HepG2 (cell line): Measurements from ENCODE around the gene LPO. TPM values are rescaled to one million over a fixed set of nuclear protein-coding genes. Genes with fewer than 3 reads are reported as not detected.

Experiments used
- ATAC-seq: fragments of 200-7000 bp; cut with Tn5 transposase; 3 replicates; pipeline ENCODE4 v1.9.1; 2020; ENCODE audit warnings: mild to moderate bottlenecking, moderate library complexity
- BruUV-seq: library from RNA; stranded (reverse); fragments of 400-500 nt; replicated peaks from 2 replicates; lab custom pipeline; 2021; lab: Mats Ljungman, UMichigan
- CTCF ChIA-PET: fragments of 300-600 bp; formaldehyde crosslinking; extraction: SDS; loops from one replicate; lab custom pipeline; 2021; ENCODE audit warnings: low total read pairs, inconsistent platforms, low intra/inter-chr PET ratio; lab: Yijun Ruan, JAX
- POLR2A ChIA-PET: fragments of 350-600 bp; sonication (Branson Sonifier 250); formaldehyde crosslinking; loops from one replicate; lab custom pipeline; 2020; ENCODE audit warnings: antibody characterized with exemption, inconsistent platforms; lab: Yijun Ruan, JAX
- DNase-seq: peaks from one replicate; pipeline ENCODE4 v3.0.0-alpha.2; 2015; ENCODE audit warnings: low spot score
- FAIRE-seq: peaks from 3 replicates; lab custom pipeline; 2011; peaks lifted over from hg19 to GRCh38; lab: Jason Lieb, UNC
- H2AFZ ChIP-seq: one replicate; pipeline ENCODE4 v1.6.1; 2011; ENCODE audit warnings: low read length, inconsistent platforms
- H3K27ac ChIP-seq: fragments of 300-600 bp; 3 replicates; pipeline ENCODE4 v1.8.0; 2011; ENCODE audit warnings: mixed run types, mild to moderate bottlenecking, mixed read lengths, low read length, inconsistent platforms; ENCODE audit not compliant: insufficient read depth; ENCODE audit errors: extremely low read length
- H3K27me3 ChIP-seq, 2 experiments: fragments of 200-600 bp in 1 of 2; 2 replicates in 1 of 2; 3 replicates in 1 of 2; pipeline versions ENCODE4 v1.6.0 to v1.8.0; 2011; ENCODE audit warnings: low read length in 2 of 2, mild to moderate bottlenecking in 2 of 2, moderate library complexity in 2 of 2, inconsistent platforms in 1 of 2; ENCODE audit not compliant: insufficient read depth in 2 of 2, control insufficient read depth in 1 of 2
- H3K36me3 ChIP-seq, 2 experiments: fragments of 200-600 bp in 1 of 2; replicated peaks in 1 of 2; 2 replicates in 1 of 2; 3 replicates in 1 of 2; pipeline versions ENCODE4 v1.5.1 to v1.8.0; 2011; ENCODE audit warnings: low read length in 2 of 2, inconsistent platforms in 1 of 2; ENCODE audit not compliant: insufficient read depth in 2 of 2, control insufficient read depth in 1 of 2
- H3K4me1 ChIP-seq: 2 replicates; pipeline ENCODE4 v1.5.1; 2012; ENCODE audit warnings: low read length, inconsistent platforms; ENCODE audit not compliant: insufficient read depth
- H3K4me2 ChIP-seq: 2 replicates; pipeline ENCODE4 v1.6.0; 2011; ENCODE audit warnings: low read depth, low read length, inconsistent platforms
- H3K4me3 ChIP-seq, 3 experiments: fragments of 200-600 bp in 1 of 3; sonication (generic), shearing (Covaris generic) in 1 of 3; replicated peaks in 1 of 3; 2 replicates each; pipeline ENCODE4 v1.5.1; 2011 to 2016; ENCODE audit warnings: low read length in 3 of 3, inconsistent platforms in 2 of 3, low read depth in 2 of 3, mild to moderate bottlenecking in 2 of 3, control low read depth in 1 of 3, mixed read lengths in 1 of 3; ENCODE audit not compliant: insufficient read depth in 1 of 3
- H3K79me2 ChIP-seq: one replicate; pipeline ENCODE4 v1.6.1; 2011; ENCODE audit warnings: low read length, inconsistent platforms; ENCODE audit not compliant: insufficient read depth
- H3K9ac ChIP-seq: 2 replicates; pipeline ENCODE4 v1.6.0; 2011; ENCODE audit warnings: mild to moderate bottlenecking, low read depth, low read length, inconsistent platforms; ENCODE audit not compliant: insufficient read depth
- H3K9me3 ChIP-seq: 2 replicates; pipeline ENCODE4 v1.5.1; 2012; ENCODE audit warnings: mild to moderate bottlenecking, low read length
- H4K20me1 ChIP-seq: 2 replicates; pipeline ENCODE4 v1.6.0; 2011; ENCODE audit warnings: inconsistent platforms, mild to moderate bottlenecking, low read length, moderate library complexity; ENCODE audit not compliant: insufficient read depth
- CAMTA2 ChIP-seq: sonication (generic); formaldehyde crosslinking; IDR thresholded peaks from 2 replicates; pipeline ENCODE4 v1.4.0; 2020; ENCODE audit warnings: mild to moderate bottlenecking, missing genetic modification reagents, borderline replicate concordance
- MBD4 ChIP-seq: IDR thresholded peaks from 2 replicates; pipeline ENCODE4 v1.6.1; 2012; ENCODE audit warnings: low read length, inconsistent platforms, borderline replicate concordance
- SP2 ChIP-seq: sonication (generic); formaldehyde crosslinking; IDR thresholded peaks from 2 replicates; pipeline ENCODE4 v1.5.1; 2020; ENCODE audit warnings: mild to moderate bottlenecking, missing genetic modification reagents
- SP5 ChIP-seq: IDR thresholded peaks from 2 replicates; pipeline ENCODE4 v1.6.1; 2016; ENCODE audit warnings: low read depth, borderline replicate concordance
- ZFP36L2 ChIP-seq: sonication (generic); formaldehyde crosslinking; IDR thresholded peaks from 2 replicates; pipeline ENCODE4 v1.4.0; 2020; ENCODE audit warnings: missing genetic modification reagents
- ZFP41 ChIP-seq: sonication (generic); formaldehyde crosslinking; IDR thresholded peaks from 2 replicates; pipeline ENCODE4 v1.4.0; 2020; ENCODE audit warnings: mild to moderate bottlenecking, missing genetic modification reagents, borderline replicate concordance
- ZHX1 ChIP-seq: sonication (generic); formaldehyde crosslinking; IDR thresholded peaks from 2 replicates; pipeline ENCODE4 v1.8.1; 2022; ENCODE audit warnings: low read depth, mild to moderate bottlenecking, missing genetic modification reagents
- ZNF292 ChIP-seq: sonication (generic); formaldehyde crosslinking; IDR thresholded peaks from 2 replicates; pipeline ENCODE4 v1.8.1; 2022; ENCODE audit warnings: mild to moderate bottlenecking, low read depth, missing genetic modification reagents, borderline replicate concordance
- ZNF687 ChIP-seq: sonication (generic); formaldehyde crosslinking; IDR thresholded peaks from 2 replicates; pipeline ENCODE4 v1.5.1; 2020; ENCODE audit warnings: mild to moderate bottlenecking, missing genetic modification reagents, moderate library complexity
- ZNF788 ChIP-seq: sonication (generic); formaldehyde crosslinking; IDR thresholded peaks from 2 replicates; pipeline ENCODE4 v1.5.0; 2020; ENCODE audit warnings: mild to moderate bottlenecking, missing genetic modification reagents, borderline replicate concordance
- WGBS: methylation state at CpG from one replicate; pipeline ENCODE4 v1.1.6; 2017; ENCODE audit warnings: low lambda C conversion rate; 5-methylcytosine and 5-hydroxymethylcytosine counted together
- in situ Hi-C: cut with HindIII; loops from 2 replicates; pipeline ENCODE4 v1.10.0; 2017; ENCODE audit warnings: low pct_unique_long_range_greater_than_20kb; ENCODE audit not compliant: extremely low pct_ligation_motif_present
- intact Hi-C: fragments of 100-400 bp; cut with micrococcal nuclease; formaldehyde crosslinking; loops from one replicate; pipeline ENCODE4 v1.10.0; 2022; ENCODE audit not compliant: unreplicated experiment
- polyA plus RNA-seq, 8 experiments: library from polyadenylated mRNA; depleted of rRNA in 3 of 8; stranded (reverse) in 7 of 8; unstranded in 1 of 8; fragments of >200 nt; fragmentation: Illumina TruSeq in 4 of 8; extraction: Trizol in 4 of 8; gene quantifications; 2 replicates each; pipeline versions ENCODE4 v1.2.1 to v1.2.3, GENCODE V29; 2011 to 2016; ENCODE audit warnings: low read depth in 4 of 8, missing spikeins in 1 of 8, mixed read lengths in 1 of 8; ENCODE audit not compliant: insufficient read depth in 1 of 8
- total RNA-seq, 5 experiments: library from RNA; depleted of rRNA; stranded (reverse); fragments of >200 nt; fragmentation: Illumina TruSeq; extraction: Trizol; gene quantifications; 2 replicates each; pipeline ENCODE4 v1.2.3, GENCODE V29; 2016; ENCODE audit warnings: low read depth in 1 of 5
- TF ChIP-seq, protein P1 (sequence below): sonication (generic); formaldehyde crosslinking; IDR thresholded peaks from 2 replicates; pipeline ENCODE4 v1.8.1; 2022; ENCODE audit warnings: mild to moderate bottlenecking, missing genetic modification reagents

Gene LPO
- total and polyA plus RNA-seq, 2 of the 13 experiments (the other 11 are each of a cell fraction or from before 2014, with no cell fraction given): not detected

DNA sequence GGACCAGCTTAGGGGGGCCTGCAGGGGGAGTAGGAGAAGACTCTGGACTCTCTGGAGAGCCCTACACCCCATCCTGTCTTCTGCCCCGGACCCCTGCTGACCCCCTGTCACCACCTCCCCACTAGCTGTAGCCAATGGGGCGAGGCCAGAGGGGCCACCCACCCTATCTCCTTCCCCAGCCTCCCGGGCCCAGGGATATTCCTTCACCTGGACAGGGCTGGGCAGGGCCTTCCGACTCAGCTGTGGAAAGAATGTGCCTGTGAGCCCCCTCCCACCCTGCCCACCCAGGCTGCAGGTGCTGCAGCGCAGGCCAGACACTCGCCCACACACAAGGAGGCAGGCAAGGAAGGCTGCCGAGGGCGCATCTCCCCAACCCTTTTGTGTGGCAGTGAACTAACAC, 67.2 kb downstream of the LPO start:
- no peaks in the 10 kb centered on the region for H4K20me1 ChIP-seq
- no peak overlapping the region for H3K9ac ChIP-seq
- 14% methylated on average over 3 of the region's 8 CpGs for WGBS
- H3K4me3 ChIP-seq: no peak overlapping the region
- no TSS peak for BruUV-seq
- H3K27me3 ChIP-seq: peaks cover 29 to 81% of the 10 kb centered on the region in 2 experiments; a peak in 4 of 5 replicates
- H3K79me2 ChIP-seq: no peaks in the 10 kb centered on the region
- ChIA-PET POLR2A (interaction anchor here (0.5 kb wide), 1 partner anchor 19 kb away, joined by 4 read pairs; no protein-coding TSS in a partner anchor), CTCF (interaction anchor here (3.1 kb wide), 1 partner anchor 142 kb away, joined by 22 read pairs; no protein-coding TSS in a partner anchor)
- TF ChIP-seq ZFP36L2 (CRISPR knock-in tag) (no peak), ZNF788 (CRISPR knock-in tag) (no peak), ZNF687 (CRISPR knock-in tag) (no peak), SP2 (CRISPR knock-in tag) (no peak), MBD4 (no peak), ZFP41 (CRISPR knock-in tag) (no peak), ZHX1 (CRISPR knock-in tag) (no peak), SP5 (no peak), CAMTA2 (no peak), ZNF292 (CRISPR knock-in tag) (no peak)
- TF ChIP-seq, protein P1, sequence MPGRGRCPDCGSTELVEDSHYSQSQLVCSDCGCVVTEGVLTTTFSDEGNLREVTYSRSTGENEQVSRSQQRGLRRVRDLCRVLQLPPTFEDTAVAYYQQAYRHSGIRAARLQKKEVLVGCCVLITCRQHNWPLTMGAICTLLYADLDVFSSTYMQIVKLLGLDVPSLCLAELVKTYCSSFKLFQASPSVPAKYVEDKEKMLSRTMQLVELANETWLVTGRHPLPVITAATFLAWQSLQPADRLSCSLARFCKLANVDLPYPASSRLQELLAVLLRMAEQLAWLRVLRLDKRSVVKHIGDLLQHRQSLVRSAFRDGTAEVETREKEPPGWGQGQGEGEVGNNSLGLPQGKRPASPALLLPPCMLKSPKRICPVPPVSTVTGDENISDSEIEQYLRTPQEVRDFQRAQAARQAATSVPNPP (CRISPR knock-in tag): no peak
- H3K4me2 ChIP-seq: no peak overlapping the region
- H2AFZ ChIP-seq: no peak overlapping the region
- intact Hi-C loops (no loop called here), in situ Hi-C loops (loop anchor here (5.0 kb wide), 1 partner anchor 142 kb away; no protein-coding TSS in a partner anchor)
- H3K27ac ChIP-seq: no peak overlapping the region
- no peaks in the 10 kb centered on the region for H3K36me3 ChIP-seq
- ATAC-seq: no peak
- no peak for FAIRE-seq
- DNase-seq: no peak
- no peaks in the 10 kb centered on the region for H3K9me3 ChIP-seq
- peaks cover 18% of the 10 kb centered on the region for H3K4me1 ChIP-seq
